ENCODE data around the gene MCC.

The MCC gene

GRCh38 chr5:113145757-113146387, 342.4 kb downstream of the MCC start:
- ATAC-seq (no peak), DNase-seq (no peak)

DNA sequence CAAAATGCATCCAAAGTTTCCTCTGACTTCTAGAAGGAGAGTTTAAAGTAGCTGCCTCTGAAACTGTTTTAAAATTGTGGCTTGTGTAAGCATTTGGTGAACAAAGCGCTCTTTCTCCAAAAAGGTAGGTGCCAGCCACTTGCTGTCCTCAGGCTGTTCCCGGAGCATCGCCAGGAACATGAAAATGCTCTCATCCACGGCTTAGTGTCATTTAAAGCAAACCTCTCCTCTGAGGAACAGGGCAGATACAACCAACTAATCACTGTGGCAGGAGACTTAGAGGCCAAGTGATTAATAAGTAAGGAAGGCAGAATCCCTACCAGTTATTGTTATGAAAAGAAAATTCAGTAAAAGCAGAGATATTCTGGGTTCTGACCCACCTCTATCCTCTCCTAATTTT, 346.1 kb downstream of the MCC start:
- ATAC-seq = no peak
- DNase-seq = no peak

- DNase-seq (no peak), ATAC-seq (no peak)
Measured at GRCh38 chr5:113140837-113141671, 347.2 kb downstream of the MCC start.

- ATAC-seq = no peak
- no peak for DNase-seq
Measured at GRCh38 chr5:113133211-113133975, 354.9 kb downstream of the MCC start.

DNA sequence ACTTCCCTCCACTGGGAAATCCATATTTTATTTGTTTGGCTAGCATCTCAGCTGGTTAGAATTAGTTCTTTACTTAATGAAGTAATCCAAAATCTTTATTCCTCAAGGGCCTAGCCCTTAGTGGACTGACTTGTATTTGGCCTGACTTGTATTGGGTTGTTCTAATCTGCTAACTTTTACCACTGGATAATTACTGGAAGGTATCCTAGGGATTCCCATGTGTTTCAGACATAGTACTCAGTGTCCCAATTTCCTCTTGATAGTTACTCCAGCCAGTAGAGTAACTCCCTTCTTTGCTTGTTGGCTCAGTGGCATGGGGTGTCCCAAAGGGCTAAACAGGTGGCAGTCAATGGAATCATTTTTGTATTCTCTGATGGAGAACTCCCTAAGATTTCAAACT, 355.7 kb downstream of the MCC start:
- ATAC-seq (no peak), DNase-seq (no peak)

DNA sequence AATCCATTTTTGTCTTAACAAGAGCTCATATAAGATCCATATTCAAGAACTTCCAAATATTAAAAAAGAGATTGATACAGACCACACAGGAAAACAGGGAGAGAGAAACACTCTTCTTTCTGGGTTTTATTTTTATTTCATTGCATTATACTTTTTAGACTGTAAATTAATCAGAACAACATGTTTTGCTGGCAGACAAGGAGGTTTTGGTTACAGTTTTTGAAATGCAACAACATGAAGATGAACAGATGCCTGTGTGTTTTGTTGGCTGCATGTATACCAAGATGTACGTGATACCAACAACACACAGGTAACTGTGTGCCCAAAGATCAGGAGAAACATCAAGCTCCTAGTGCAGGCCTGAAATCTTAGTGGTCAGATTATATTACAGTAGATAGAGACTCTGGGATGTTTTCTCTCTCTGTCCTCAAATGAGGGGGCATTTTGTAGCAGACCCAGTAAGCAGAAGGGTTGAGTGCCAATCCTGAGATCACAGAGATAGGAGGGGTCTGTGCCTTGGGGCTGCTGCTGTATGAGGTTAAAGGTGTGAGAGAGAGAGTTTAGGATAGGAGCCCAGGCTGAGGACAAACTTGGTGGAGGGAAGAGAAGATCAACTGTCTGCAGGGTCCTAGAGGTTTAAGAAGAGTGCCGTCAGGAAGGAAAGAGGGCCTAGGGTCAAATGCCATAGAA, 359.5 kb downstream of the MCC start:
- DNase-seq (no peak), ATAC-seq (no peak)

DNA sequence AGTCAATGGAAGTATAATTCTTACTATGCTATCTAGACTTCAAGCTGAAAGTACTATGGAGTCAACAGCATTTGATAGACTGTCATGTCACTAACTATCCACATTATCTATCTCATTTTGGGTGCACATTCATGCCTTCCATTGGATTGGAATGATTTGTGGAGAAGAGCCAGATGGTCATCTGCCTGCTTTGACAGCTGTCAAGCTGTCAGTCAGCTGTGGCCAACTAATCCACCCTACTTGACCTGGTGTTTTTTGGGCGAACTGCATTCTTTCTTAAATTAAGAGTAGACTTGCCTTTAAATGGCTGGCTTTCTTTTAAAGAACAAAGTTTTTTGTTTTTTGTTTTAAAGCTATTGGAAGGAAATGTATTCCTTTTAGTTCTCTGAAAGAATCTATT, 360.2 kb downstream of the MCC start:
- DNase-seq (no peak), ATAC-seq (no peak)

GRCh38 chr5:113127021-113127420, 361.2 kb downstream of the MCC start:
- DNase-seq (no peak), ATAC-seq (no peak)

DNA sequence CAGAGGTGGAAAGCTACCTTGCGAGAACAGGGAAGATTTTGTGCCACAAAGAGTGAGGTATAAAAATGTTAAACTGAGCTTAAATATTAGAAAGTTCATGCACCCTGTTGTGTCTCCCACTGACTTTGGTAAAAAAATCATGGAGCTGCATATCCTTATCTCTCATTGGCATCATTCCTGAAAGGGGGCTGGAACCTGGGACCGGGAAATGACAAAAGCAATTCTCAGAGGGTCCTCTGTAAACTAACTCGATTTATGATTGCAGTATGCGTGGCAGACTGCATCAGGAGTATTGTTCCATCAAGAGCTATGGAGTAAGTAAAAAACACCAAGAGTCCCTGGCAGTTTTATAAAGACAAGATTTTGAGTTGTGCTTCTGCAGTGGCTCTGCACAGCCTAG, 362.9 kb downstream of the MCC start:
- ATAC-seq (no peak), DNase-seq (no peak)

- no peak for ATAC-seq
- DNase-seq = no peak
Measured at GRCh38 chr5:113124914-113125313, 363.3 kb downstream of the MCC start.

GRCh38 chr5:113124265-113124664, 364.0 kb downstream of the MCC start:
- no peak for DNase-seq

GRCh38 chr5:113123618-113124017, 364.6 kb downstream of the MCC start:
- no peak for DNase-seq
- no peak for ATAC-seq

More at GRCh38 chr5:113124265-113124664, 364.0 kb downstream of the MCC start:
- no peak for ATAC-seq

- DNase-seq (no peak), ATAC-seq (no peak)
Measured at GRCh38 chr5:113122053-113122452, 366.2 kb downstream of the MCC start.

GRCh38 chr5:113119246-113119924, 368.9 kb downstream of the MCC start:
- DNase-seq (no peak), ATAC-seq (no peak)

GRCh38 chr5:113118765-113119164, 369.5 kb downstream of the MCC start:
- ATAC-seq = no peak
- DNase-seq = no peak

DNA sequence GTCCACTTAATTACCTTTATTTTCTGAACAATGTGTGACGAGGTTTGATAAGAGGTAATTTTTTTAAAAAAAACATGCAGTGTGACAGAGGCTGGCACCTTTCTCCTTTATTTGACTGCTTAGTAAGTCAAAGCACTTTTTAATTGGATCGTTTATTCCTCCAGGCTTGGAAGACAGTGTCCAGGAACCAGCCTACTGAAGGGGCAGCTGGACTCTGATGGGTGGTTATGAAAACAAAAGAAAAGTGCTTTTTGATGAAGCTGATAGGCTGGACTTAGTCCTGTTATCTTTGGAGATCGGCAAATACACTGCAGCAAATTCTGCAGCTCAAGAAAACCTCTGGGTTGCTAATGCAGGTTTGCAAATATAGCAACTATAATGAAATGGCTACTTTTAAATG, 370.0 kb downstream of the MCC start:
- no peak for DNase-seq

DNA sequence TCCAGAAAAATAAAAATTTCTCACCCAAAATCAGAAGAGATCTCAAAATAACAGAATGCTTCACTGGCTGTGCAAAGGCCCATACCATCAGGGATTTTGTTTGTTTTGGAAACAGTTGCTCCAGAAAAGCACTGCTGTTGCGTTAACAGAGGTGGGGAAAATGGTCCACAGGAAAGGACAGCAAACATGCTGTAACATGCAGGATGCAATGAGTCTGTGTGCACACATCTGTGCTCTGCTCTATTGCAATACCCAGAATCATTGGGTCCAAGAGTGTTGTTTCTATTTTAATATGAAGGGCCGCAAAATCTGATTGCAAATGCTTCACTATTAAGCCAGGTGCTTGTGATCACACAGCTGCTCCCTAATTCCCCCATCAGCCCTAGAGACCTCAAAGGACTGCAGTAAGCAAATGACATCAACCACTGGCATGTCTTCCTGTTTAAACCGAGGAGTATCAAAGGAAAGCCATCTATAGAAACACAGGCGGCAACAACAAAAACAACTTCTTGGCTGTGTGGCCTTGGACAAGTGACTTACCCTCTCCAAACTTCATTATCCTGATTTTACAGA, 370.6 kb downstream of the MCC start:
- ATAC-seq (no peak), DNase-seq (no peak)

More for the DNA sequence above, 370.0 kb downstream of the MCC start:
- ATAC-seq = no peak

GRCh38 chr5:113115956-113116355, 372.3 kb downstream of the MCC start:
- no peak for ATAC-seq

GRCh38 chr5:113115061-113115460, 373.2 kb downstream of the MCC start:
- no peak for DNase-seq
- no peak for ATAC-seq

More at GRCh38 chr5:113115956-113116355, 372.3 kb downstream of the MCC start:
- DNase-seq = no peak

DNA sequence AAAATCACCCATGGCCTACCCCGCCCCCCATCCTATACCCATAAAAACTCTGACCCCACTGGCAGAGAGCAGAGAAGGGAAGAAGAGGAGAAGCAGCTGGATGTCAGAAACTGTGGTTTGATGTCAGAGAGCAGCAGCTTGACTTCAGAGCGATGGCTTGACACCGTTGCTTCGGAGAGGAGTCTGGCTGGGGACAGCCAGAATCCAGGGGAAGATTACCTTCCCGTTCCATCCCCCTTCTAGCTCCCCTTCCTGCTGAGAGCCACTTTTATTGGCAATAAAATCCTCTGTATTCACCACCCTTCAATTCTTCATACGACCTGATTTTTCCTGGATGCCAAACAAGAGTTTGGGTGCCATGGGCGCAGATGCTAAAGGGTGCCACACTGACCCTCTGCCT, 373.7 kb downstream of the MCC start:
- DNase-seq (no peak), ATAC-seq (no peak)

DNA sequence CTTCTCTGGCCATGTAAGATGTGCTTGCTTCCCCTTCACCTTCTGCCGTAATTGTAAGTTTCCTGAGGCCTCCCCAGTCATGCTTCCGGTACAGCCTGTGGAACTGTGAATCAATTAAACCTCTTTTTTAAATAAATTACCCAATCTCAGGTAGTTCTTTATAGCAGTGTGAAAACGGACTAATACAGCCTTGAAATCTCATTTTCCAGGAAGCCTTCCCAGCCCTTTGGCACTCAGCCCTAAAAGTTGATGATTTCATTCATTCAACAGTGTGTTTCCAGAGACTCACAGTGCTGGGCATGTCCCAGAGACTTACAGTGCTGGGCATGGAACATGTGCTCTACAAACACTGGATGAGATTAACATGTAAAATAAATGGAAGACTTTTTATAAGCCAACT, 375.8 kb downstream of the MCC start:
- ATAC-seq = no peak
- no peak for DNase-seq
